ENCODE results near the gene PLEKHM3. TPM values are rescaled to one million over a fixed set of nuclear protein-coding genes. Genes with fewer than 3 reads are reported as not detected.

The PLEKHM3 gene
- total and polyA plus RNA-seq, 4 donors = 3.0 to 18.3 (median 5.5) TPM

- peaks cover 0 to 16% (median 7%) of the 10 kb centered on the region in 4 donors for H3K4me1 ChIP-seq (ENCODE audit: control insufficient read depth in 4 of 4, insufficient read depth in 4 of 4, low read length in 3 of 4)
- TF ChIP-seq GABPA (IDR thresholded peaks at IDR 0.05 in 1 of 2, conservative IDR thresholded peaks at IDR 0.05 in 1 of 2) (no peak), MAX (IDR thresholded peaks at IDR 0.05) (no peak), ZBTB33 (IDR thresholded peaks at IDR 0.05) (no peak), RXRA (IDR thresholded peaks at IDR 0.05) (no peak), NR2F2 (IDR thresholded peaks at IDR 0.05) (no peak), CTCF (IDR thresholded peaks at IDR 0.05; ENCODE audit: low read depth, low read length, missing input control) (no peak), JUND (IDR thresholded peaks at IDR 0.05) (no peak)
- H3K27me3 ChIP-seq (ENCODE audit: control insufficient read depth in 4 of 4, insufficient read depth in 4 of 4, low read length in 3 of 4) = no peaks in the 10 kb centered on the region
- no peak for DNase-seq (ENCODE audit: low spot score)
- H3K4me3 ChIP-seq (ENCODE audit: low read depth in 1 of 3, low read length in 3 of 3) = no peak overlapping the region
- no peak overlapping the region for H3K9ac ChIP-seq (ENCODE audit: low read depth in 1 of 2, low read length in 2 of 2)
- no peak overlapping the region for H3K27ac ChIP-seq (ENCODE audit: low read depth in 1 of 2, low read length in 2 of 2)
- H3K36me3 ChIP-seq (ENCODE audit: control insufficient read depth in 4 of 4, insufficient read depth in 3 of 4, low read depth in 1 of 4, low read length in 3 of 4) = peaks cover 0 to 9% (median 4%) of the 10 kb centered on the region in 4 donors
- H3K9me3 ChIP-seq (ENCODE audit: control insufficient read depth in 4 of 4, low read length in 3 of 4) = no peaks in the 10 kb centered on the region
- WGBS = 93% methylated on average over 2 of the region's 2 CpGs
Observed at GRCh38 chr2:207975921-207976320, 49.4 kb downstream of the PLEKHM3 start.

- 49% methylated on average over 5 of the region's 5 CpGs for WGBS
- TF ChIP-seq ZBTB33 (IDR thresholded peaks at IDR 0.05) = no peak
- TF ChIP-seq EGR1 (IDR thresholded peaks at IDR 0.05; ENCODE audit: low read depth in 2 of 2) = no peak
- no peak for TF ChIP-seq MAX (IDR thresholded peaks at IDR 0.05)
- TF ChIP-seq YY1 (IDR thresholded peaks at IDR 0.05) = peak; percentile 15
- no peak for TF ChIP-seq RXRA (IDR thresholded peaks at IDR 0.05)
- no peak for TF ChIP-seq HNF4A (conservative IDR thresholded peaks at IDR 0.05)
- no peak for TF ChIP-seq REST (IDR thresholded peaks at IDR 0.05)
- TF ChIP-seq GABPA (IDR thresholded peaks at IDR 0.05 in 1 of 2, conservative IDR thresholded peaks at IDR 0.05 in 1 of 2) = no peak
- H3K4me3 ChIP-seq (ENCODE audit: low read depth in 1 of 3, low read length in 3 of 3) = no peak overlapping the region
- H3K4me1 ChIP-seq (ENCODE audit: control insufficient read depth in 4 of 4, insufficient read depth in 4 of 4, low read length in 3 of 4) = peaks cover 0 to 22% (median 11%) of the 10 kb centered on the region in 4 donors
- no peak for DNase-seq (ENCODE audit: low spot score)
- H3K9ac ChIP-seq (ENCODE audit: low read depth in 1 of 2, low read length in 2 of 2) = peak overlapping the region in 1 of 2 donors; percentile 26
- H3K36me3 ChIP-seq (ENCODE audit: control insufficient read depth in 4 of 4, insufficient read depth in 3 of 4, low read depth in 1 of 4, low read length in 3 of 4) = peaks cover 0 to 9% (median 4%) of the 10 kb centered on the region in 4 donors
- H3K9me3 ChIP-seq (ENCODE audit: control insufficient read depth in 4 of 4, low read length in 3 of 4) = no peaks in the 10 kb centered on the region
- H3K27me3 ChIP-seq (ENCODE audit: control insufficient read depth in 4 of 4, insufficient read depth in 4 of 4, low read length in 3 of 4) = no peaks in the 10 kb centered on the region
- H3K27ac ChIP-seq (ENCODE audit: low read depth in 1 of 2, low read length in 2 of 2) = peak overlapping the region in 1 of 2 donors; percentile 58
Observed at GRCh38 chr2:207974216-207974605, 51.1 kb downstream of the PLEKHM3 start.

Measured in liver (tissue), 9 donors.